ENCODE data around the gene FBP2.

The FBP2 gene

GRCh38 chr9:94638335-94639060 lies 44.9 kb upstream of the FBP2 start:
- Histone ChIP-seq H3K27me3 (replicated peaks) (peaks cover 8% of the 10 kb centered on the region), H3K27ac (no peak overlapping the region), H3K4me3 (ENCODE audit: low read depth, low read length) (no peak overlapping the region), H3K36me3 (replicated peaks) (no peaks in the 10 kb centered on the region)
- DNase-seq = no peak
- in situ Hi-C loops (cut with HindIII; ENCODE audit: low pct_ligation_motif_present, low sequenced_read_pairs) = no loop called here
- TF ChIP-seq, protein P1, sequence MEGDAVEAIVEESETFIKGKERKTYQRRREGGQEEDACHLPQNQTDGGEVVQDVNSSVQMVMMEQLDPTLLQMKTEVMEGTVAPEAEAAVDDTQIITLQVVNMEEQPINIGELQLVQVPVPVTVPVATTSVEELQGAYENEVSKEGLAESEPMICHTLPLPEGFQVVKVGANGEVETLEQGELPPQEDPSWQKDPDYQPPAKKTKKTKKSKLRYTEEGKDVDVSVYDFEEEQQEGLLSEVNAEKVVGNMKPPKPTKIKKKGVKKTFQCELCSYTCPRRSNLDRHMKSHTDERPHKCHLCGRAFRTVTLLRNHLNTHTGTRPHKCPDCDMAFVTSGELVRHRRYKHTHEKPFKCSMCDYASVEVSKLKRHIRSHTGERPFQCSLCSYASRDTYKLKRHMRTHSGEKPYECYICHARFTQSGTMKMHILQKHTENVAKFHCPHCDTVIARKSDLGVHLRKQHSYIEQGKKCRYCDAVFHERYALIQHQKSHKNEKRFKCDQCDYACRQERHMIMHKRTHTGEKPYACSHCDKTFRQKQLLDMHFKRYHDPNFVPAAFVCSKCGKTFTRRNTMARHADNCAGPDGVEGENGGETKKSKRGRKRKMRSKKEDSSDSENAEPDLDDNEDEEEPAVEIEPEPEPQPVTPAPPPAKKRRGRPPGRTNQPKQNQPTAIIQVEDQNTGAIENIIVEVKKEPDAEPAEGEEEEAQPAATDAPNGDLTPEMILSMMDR (IDR thresholded peaks at IDR 0.05; ENCODE audit: low read depth, low read length, missing control alignments) = no peak

GRCh38 chr9:94632737-94633136 lies 39.1 kb upstream of the FBP2 start:
- DNase-seq = no peak
- Histone ChIP-seq H3K36me3 (replicated peaks) (no peaks in the 10 kb centered on the region), H3K27ac (no peak overlapping the region), H3K27me3 (replicated peaks) (no peaks in the 10 kb centered on the region), H3K4me3 (ENCODE audit: low read depth, low read length) (no peak overlapping the region)
- TF ChIP-seq, protein P1 (IDR thresholded peaks at IDR 0.05; ENCODE audit: low read depth, low read length, missing control alignments) = no peak
- in situ Hi-C loops (cut with HindIII; ENCODE audit: low pct_ligation_motif_present, low sequenced_read_pairs) = no loop called here

DNA sequence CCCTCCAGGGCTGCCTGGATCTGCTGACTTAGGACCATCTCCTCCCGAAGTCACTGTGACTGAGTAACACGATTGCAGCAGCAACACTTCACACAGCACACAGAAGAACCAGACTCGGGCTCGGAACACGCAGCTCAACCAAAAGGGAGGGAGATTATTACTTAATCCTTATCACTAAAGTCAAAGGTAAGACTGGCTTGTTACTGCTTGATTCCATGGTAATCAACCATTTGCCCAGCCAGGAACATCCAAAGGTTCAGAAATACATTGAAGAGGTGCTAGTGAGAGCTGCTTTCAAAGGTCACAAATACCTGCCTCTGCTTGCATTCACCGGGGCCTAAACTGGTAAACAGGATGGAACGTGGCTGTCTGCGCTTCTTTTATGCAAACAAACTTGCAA lies 38.0 kb upstream of the FBP2 start:
- TF ChIP-seq, protein P1 (IDR thresholded peaks at IDR 0.05; ENCODE audit: low read depth, low read length, missing control alignments) = no peak
- Histone ChIP-seq H3K36me3 (replicated peaks) (no peaks in the 10 kb centered on the region), H3K27ac (no peak overlapping the region), H3K27me3 (replicated peaks) (no peaks in the 10 kb centered on the region), H3K4me3 (ENCODE audit: low read depth, low read length) (no peak overlapping the region)
- in situ Hi-C loops (cut with HindIII; ENCODE audit: low pct_ligation_motif_present, low sequenced_read_pairs) = no loop called here
- no peak for DNase-seq

DNA sequence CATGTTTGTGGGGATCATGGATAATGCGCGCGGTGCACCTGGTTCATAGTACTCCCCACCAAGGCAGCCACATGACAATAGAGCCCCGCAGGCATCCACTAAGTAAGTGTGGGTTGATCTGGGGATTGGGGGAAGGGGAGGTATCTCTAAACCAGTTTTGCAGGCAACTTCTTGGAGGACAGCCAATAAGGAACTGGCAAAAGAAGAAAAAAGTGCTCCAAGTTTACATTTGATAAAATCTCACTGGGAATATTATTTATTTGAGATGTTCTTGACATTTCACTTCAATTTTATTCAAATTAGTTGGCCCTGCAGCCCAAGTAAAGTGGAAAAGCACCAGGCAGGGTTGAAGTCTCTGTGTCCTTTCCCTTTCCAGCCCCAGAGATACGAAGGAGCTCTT lies 37.2 kb upstream of the FBP2 start:
- in situ Hi-C loops (cut with HindIII; ENCODE audit: low pct_ligation_motif_present, low sequenced_read_pairs) = no loop called here
- DNase-seq = no peak

GRCh38 chr9:94630281-94630680 lies 36.7 kb upstream of the FBP2 start:
- in situ Hi-C loops (cut with HindIII; ENCODE audit: low pct_ligation_motif_present, low sequenced_read_pairs) = no loop called here
- no peaks in the 10 kb centered on the region for H3K36me3 ChIP-seq (replicated peaks)
- H3K27ac ChIP-seq = no peak overlapping the region
- no peak for DNase-seq
- no peaks in the 10 kb centered on the region for H3K27me3 ChIP-seq (replicated peaks)
- TF ChIP-seq, protein P1 (IDR thresholded peaks at IDR 0.05; ENCODE audit: low read depth, low read length, missing control alignments) = no peak
- no peak overlapping the region for H3K4me3 ChIP-seq (ENCODE audit: low read depth, low read length)

More for the DNA sequence above, 37.2 kb upstream of the FBP2 start:
- H3K27ac ChIP-seq = no peak overlapping the region
- TF ChIP-seq, protein P1 (IDR thresholded peaks at IDR 0.05; ENCODE audit: low read depth, low read length, missing control alignments) = no peak
- H3K27me3 ChIP-seq (replicated peaks) = no peaks in the 10 kb centered on the region
- H3K4me3 ChIP-seq (ENCODE audit: low read depth, low read length) = no peak overlapping the region
- H3K36me3 ChIP-seq (replicated peaks) = no peaks in the 10 kb centered on the region

- Histone ChIP-seq H3K27me3 (replicated peaks) (no peaks in the 10 kb centered on the region), H3K27ac (no peak overlapping the region), H3K4me3 (ENCODE audit: low read depth, low read length) (no peak overlapping the region), H3K36me3 (replicated peaks) (no peaks in the 10 kb centered on the region)
- TF ChIP-seq, protein P1 (IDR thresholded peaks at IDR 0.05; ENCODE audit: low read depth, low read length, missing control alignments) = no peak
- in situ Hi-C loops (cut with HindIII; ENCODE audit: low pct_ligation_motif_present, low sequenced_read_pairs) = no loop called here
- no peak for DNase-seq
Measured at GRCh38 chr9:94627287-94627686, 33.7 kb upstream of the FBP2 start.
